Stimulated activated CD4-positive, alpha-beta T cell treated with anti-CD3 and anti-CD28 coated beads, TNF-alpha, amount 100 ng/mL, for 1 hour (primary cell): ENCODE results near the gene MOCOS.
"Not testable (repeated sequence)": the region's sequence is repeated elsewhere in the genome, so short reads cannot be mapped to it uniquely, and the experiment has no call there.

Source experiments
- DNase-seq, 3 donors: peaks; one replicate each; pipeline ENCODE4 v3.0.0-alpha.2; 2020; ENCODE audit warnings: low read depth in 3 of 3, low spot score in 1 of 3

Gene MOCOS

DNA sequence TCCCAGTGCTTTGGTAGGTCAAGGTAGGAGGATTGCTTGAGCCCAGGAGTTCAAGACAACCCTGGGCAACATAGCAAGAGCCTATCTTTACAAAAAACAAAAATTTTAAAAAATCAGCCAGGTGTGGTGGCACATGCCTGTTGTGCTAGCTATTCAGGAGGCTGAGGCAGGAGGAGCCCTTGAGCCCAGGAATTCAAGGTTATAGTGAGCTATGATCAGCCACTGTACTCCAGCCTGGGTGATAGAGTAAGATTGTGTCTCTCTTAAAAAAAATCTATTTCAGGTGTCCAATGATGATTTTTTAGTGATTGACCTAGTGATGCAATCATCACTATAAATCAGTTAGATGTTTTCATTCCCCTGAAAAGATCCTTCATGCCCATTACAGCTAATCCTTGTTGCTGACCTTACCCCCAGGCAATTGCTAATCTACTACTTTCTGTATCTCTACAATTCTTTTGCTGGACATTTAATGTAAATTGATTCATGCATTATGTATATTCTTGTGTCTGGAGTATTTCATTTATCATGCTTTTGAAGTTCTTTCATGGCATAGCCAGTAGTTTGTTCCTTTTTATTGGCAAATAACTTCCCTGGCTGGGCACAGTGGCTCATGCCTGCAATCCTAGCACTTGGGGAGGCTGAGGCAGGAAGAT is 10.3 kb downstream of the MOCOS start:
- DNase-seq, result no peak

DNA sequence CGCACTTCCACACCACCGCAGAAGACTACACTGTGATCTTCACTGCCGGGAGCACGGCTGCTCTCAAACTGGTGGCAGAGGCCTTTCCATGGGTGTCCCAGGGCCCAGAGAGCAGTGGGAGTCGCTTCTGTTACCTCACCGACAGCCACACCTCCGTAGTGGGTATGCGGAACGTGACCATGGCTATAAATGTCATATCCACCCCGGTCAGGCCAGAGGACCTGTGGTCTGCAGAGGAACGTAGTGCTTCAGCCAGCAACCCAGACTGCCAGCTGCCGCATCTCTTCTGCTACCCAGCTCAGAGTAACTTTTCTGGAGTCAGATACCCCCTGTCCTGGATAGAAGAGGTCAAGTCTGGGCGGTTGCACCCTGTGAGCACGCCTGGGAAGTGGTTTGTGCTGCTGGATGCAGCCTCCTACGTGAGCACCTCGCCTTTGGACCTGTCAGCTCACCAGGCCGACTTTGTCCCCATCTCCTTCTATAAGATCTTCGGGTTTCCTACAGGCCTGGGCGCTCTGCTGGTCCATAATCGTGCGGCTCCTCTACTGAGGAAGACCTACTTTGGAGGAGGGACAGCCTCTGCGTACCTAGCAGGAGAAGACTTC is 12.5 kb downstream of the MOCOS start:
- no peak for DNase-seq

- DNase-seq, result no peak
Observed at GRCh38 chr18:36200354-36200771, 13.1 kb downstream of the MOCOS start.

- no peak for DNase-seq
Observed at GRCh38 chr18:36201765-36202164, 14.5 kb downstream of the MOCOS start.

DNA sequence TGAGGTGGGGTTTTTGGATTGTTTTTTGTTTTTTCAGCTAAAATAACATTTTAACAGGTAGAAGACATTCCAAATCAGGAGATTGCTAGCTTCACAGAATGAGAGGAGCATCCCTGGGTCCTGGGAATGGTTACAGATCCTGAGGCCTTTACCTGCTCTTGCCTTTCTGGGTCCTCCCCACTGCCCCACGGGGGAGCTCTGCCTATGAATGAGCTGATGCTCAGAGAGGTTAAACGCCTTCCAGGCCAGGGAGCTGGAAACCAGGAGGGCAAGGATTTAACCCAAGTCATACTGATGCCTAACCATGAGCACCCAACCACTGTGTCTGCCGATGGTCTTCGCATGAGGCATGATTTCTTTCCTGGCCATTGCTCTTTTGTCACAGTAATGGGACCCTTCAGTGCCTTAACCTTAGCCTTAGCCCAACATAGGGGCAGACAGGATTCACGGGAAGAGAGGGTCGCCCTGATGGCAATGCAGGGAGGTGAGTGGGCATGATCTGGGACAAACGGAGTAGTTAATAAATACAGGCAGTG is 16.1 kb downstream of the MOCOS start:
- no peak for DNase-seq

DNA sequence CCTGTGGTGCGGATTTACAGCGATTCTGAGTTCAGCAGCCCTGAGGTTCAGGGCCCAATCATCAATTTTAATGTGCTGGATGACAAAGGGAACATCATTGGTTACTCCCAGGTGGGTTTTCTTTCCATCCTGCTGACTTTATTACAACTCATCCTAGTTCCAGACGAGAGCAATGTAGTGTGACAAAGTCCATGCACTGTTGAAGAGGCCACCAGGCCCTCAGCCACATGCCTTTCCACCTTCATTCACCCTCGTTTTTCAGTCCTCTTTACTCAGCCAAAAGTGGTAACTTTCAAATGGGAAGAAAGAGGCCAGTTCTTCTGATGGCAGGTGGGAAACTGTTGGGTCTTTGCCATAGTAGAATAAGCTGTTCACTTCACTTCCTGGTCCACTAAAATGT is 17.9 kb downstream of the MOCOS start:
- no peak for DNase-seq

DNA sequence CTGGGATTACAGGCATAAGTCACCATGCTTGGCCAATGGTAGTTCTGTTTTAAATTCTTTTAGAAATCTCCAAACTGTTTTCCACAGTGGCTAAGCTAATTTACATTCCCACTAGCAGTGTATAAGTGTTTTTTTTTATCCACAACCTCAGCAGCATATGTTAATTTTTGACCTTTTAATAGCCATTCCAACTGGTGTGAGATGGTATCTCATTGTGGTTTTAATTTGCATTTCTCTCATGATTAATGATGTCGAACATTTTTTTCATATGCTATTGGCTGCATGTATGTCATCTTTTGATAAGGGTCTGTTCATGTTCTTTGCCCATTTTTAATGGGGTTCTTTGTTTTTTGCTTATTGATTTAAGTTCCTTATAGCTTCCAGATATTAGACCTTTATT is 20.0 kb downstream of the MOCOS start:
- DNase-seq, result no peak

- DNase-seq, result not testable (repeated sequence)
Observed at GRCh38 chr18:36207969-36208368, 20.7 kb downstream of the MOCOS start.

DNA sequence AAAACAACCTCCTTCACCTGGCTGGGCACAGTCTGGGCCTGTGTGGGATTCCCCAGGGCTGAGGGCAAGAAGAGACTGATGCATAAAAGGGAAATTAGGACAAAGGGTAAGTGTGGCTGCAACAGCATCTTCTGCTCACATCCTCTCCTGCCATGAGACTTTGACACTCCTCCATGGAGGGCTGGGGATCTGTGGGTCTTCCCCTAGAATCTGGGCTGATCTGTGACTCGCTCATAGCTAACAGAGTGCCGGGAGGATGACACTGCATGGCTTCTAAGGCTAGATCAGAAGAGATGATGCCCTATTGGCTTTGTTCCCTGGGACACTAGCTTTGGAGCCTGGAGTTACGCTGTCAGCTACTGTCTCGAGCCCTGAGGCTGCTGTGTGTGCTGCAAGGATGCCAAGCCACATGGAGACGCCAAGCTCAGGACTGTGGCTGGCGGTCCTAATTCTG is 24.3 kb downstream of the MOCOS start:
- no peak for DNase-seq

- DNase-seq, result no peak
Observed at GRCh38 chr18:36212301-36213171, 25.2 kb downstream of the MOCOS start.

DNA sequence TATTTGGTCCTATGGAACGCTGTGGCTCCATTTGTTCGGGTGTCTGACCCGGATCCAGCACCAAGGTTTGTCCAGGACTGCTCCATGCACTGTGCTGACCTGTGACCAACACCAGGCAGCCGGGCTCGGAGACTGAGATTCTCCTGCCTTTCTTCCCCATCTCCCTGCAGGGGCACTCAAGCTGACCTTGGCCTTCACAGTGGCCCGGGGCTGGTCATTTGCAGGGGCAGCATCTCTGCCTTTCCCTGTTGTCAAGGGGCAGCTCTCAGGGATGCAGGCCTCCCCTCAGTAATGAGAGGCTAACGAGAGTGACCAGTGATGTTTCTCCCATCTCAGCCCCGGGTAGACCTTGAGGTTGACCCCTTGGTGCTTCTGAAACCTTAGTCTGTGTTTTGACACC is 27.5 kb downstream of the MOCOS start:
- no peak for DNase-seq

DNA sequence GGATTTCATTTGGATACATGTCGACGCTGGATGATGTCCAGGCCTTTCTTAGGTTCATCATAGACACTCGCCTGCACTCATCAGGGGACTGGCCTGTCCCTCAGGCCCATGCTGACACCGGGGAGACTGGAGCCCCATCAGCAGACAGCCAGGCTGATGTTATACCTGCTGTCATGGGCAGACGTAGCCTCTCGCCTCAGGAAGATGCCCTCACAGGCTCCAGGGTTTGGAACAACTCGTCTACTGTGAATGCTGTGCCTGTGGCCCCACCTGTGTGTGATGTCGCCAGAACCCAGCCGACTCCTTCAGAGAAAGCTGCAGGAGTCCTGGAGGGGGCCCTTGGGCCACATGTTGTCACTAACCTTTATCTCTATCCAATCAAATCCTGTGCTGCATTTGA is 28.3 kb downstream of the MOCOS start:
- DNase-seq, result no peak

DNA sequence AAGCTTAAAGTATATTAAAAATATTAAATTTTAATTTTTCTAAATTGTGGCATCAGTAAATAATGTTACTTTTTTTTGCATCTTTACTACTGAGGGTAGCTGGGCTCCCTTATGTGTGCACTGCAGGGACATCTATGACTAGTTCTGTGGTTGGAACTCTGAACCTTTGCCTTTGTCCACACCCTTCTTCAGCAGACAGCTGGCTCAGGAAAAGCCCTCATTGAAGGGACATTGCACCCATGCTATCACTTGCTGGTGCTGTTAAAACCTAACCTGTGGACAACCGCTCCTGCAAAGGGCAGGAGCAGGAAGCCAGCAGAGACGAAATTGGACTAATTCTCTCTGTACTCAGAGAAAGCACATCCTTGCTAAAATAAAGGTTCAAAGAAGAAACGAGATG is 30.1 kb downstream of the MOCOS start:
- no peak for DNase-seq

DNA sequence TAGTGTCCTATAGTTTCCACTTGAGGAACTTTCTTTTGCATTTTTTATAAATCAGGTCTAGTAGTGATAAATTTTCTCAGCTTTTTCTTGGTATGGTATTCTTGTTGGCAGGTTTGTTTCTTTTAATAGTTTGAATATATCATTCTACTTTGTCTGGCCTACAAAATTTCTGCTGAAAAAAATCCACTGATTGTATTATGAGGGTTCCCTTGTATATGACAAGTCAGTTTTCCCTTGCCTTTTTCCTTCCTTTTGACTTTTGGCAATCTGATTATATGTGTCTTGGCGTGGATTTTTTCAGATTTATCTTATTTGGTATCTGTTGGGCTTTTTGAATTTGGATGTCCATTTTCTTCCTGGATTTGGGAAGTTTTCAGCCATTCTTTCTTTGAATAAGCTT is 41.9 kb downstream of the MOCOS start:
- no peak for DNase-seq

- DNase-seq, result not testable (repeated sequence)
Observed at GRCh38 chr18:36240510-36240909, 53.2 kb downstream of the MOCOS start.

DNA sequence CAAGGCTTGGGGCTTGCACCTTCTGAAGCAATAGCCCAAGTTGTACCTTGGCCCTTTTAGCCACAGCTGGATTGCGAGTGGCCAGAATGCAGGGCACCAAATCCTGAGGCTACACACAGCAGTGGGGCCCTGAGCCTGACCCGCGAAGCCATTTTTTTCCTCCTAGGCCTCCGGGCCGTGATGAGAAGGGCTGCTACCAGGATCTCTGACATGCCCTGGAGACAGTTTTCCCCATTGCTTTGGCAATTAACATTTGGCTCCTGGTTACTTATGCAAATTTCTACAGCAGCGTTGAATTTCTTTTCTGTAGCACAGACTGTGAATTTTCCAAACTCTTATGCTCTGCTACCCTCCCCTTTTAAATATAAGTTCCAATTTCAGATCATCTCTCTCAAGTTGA is 54.5 kb downstream of the MOCOS start:
- no peak for DNase-seq

DNA sequence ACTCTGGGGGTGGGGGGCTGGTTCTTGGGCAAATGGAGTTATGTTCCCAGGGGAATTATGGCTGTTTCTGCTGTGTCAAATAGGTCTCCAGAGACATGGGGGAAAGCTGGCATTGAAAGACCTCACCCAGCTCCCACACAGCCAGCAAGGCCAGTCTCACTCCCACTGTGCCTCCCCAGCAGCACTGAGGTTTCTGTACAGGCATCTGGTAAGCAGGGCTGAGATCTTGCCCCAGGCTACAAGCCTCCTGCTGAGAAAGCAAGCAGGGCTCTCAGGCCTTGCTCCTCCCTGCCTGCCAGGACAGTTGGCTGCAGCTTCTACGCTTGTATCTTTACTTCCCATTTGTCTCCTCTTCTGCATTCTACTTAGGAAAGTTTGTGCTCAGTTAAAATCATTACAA is 59.7 kb downstream of the MOCOS start:
- no peak for DNase-seq

GRCh38 chr18:36249392-36249791 is 62.1 kb downstream of the MOCOS start:
- DNase-seq, result no peak

DNA sequence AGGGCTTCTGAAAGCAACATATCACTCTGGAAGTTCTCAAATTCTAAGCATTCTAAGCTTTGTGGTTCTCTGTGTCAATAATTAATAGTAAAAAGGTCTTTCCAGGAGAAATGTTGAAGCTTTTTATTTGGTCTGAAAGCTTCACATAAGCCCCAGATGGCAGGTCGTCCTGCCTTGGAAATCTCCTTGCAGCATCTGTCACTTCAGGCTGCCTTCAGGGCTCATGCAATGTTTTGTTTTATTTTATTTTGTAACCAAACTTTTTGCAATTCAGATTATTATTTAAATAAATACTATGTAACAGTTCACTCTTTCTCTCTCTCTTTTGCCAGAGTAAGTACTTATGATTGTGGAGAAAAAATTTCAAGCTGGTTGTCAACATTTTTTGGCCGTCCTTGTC is 63.5 kb downstream of the MOCOS start:
- no peak for DNase-seq

DNA sequence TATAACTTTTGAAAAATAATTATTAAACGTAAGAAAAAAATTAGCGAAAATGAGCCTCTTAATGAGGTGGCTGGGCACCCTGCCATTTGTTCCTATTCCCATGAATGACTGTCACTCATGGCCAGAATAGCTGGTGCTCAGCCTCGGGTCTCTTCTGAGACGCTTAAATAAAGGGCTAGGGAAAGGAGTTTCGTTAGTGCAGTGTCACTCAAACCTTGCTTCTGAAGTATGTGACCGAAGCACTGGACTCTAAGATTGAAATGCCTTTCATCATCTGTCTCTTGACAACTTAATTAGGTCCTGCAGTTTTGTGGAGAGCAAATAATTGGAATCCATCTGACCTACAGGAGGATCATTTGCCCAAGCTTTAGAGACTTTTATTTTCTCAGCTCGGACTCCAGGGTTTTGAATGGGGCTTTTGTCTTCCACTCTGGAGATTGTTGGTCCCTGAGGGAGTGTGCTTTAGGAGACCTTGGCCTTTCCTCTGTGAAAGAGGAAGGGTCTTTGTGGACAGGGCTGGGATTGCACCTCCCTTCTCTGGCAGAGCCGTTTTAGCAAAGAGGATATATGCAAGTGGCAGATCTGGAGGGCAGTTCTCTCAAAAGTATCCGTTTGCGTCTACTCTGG is 67.9 kb downstream of the MOCOS start:
- no peak for DNase-seq

- no peak for DNase-seq
Observed at GRCh38 chr18:36256094-36256493, 68.8 kb downstream of the MOCOS start.
